GM21619 (cell line): ENCODE results near the gene GPR89A.
"Not testable (repeated sequence)": the region's sequence is repeated elsewhere in the genome, so short reads cannot be mapped to it uniquely, and the experiment has no call there.

Experiments
- ATAC-seq: cut with Tn5 transposase; IDR thresholded peaks from one replicate; pipeline ENCODE4 v1.9.1; 2021; ENCODE audit not compliant: unreplicated experiment

The GPR89A gene

DNA sequence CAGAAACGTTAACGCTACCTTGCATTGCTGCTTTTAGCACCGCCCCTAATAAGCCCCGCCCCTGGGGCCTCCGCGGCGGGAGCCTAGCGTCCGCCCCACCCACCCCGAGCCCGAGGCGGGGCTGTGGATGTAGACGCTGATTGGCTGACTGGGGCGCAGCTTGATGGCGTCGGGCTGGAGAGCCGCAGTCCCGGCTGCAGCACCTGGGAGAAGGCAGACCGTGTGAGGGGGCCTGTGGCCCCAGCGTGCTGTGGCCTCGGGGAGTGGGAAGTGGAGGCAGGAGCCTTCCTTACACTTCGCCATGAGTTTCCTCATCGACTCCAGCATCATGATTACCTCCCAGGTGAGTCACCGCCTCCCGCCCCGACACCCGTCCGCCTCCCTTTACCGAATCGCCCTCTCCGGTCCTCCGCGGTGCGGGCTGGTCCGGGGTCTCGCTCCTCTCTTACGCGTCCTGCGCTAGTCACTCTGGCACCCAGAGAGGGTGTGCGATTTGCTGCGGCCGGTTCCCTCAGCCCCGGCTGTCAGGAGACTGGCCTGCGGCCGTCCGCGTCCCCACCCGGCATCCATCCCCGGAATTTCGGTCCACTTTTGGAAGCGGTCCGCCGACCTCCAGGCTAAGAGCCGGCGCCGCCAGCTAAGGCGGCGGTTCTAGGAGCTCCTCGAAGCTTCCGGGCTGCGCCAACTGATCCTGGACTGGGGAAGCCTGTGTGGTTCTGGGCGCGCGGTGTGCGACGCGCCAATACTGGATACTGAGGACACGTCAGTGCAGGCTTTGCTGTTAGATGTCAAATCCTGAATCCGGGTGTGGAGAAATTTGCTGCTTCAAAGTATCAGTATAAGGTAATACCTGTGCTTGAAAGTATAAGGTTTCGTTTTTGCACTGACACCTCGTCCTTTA lies at the start of gene GPR89A:
Gene GPR89A, plus strand, starts transcription at position 156 of the 901 bp plus-strand sequence. Its CDS starts 146 bp downstream, at position 302.
- ATAC-seq = peak; percentile 93

DNA sequence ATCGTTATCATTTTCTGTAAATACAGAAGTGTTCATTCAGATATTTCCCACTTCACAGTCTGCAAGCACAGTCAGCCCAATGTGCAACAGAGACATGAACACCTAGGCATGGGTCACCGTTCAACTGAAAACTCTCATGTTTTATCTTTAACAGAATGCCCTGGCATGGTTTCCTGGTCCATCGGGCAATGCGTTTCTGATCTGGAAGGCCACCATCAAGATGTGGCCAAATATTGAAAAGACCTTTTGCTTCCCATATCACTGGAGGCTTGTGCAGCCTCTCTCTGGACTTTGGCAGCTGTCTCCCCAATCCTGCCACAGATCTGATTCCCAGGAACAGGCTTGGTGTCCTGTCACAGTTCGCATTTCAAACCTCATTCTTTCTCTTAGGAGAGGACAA lies 21.0 kb upstream of the GPR89A start:
- ATAC-seq = not testable (repeated sequence)

DNA sequence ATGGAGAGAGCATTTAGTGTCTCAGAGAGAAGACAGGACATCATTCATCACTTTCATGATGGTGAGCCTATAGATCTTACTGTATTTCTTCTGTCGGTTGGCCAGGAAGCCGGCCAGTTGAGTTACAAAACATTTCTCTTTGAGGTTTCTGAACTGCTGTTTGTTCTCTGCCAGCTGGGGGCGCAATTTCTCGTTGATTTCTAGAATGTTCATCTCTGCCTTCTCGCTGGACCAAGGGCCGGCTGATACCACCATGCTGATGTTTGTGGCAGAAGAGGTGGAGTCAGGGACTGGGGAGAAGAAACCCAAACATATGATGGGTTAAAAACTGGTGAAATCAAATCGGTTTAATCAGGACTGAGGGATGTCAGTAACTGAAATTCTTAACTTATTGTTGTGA lies 17.0 kb upstream of the GPR89A start:
- ATAC-seq = not testable (repeated sequence)

DNA sequence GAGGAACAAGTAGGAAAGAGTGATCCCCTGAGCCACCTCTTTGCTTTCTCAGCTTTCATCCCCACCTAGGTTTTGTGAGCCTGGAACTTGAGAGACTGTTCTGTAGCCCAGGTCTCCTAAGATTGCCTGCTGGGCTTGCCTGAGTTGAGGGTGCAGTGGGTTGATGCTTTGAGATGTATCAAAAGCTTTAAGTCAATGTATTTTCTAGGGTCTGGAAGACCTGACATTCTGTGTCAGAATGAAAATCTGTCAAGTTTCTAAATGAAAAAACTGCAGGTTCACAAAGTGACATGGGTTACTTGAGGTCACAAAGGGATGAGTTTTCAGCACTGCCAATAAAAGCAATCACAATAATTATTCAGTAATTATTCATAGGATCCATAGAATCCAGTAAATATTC lies 15.4 kb upstream of the GPR89A start:
- ATAC-seq = not testable (repeated sequence)

DNA sequence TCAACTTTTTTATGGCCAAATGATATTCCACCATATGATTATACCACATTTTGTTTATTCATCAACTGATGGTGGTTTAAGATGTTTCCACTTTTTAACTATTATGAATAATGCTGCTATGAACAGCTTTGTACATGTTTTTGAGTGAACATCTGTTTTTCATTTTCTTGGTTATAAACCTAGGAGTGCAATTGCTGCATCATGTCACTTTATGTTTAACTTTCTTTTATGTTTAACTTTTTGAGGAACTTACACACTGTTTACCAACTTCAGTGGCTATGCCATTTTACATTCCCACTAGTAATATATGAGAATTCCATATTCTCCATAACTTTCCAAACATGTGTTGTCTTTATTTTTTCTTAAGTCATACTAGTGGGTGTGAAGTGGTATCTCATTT lies 12.4 kb upstream of the GPR89A start:
- ATAC-seq = not testable (repeated sequence)

DNA sequence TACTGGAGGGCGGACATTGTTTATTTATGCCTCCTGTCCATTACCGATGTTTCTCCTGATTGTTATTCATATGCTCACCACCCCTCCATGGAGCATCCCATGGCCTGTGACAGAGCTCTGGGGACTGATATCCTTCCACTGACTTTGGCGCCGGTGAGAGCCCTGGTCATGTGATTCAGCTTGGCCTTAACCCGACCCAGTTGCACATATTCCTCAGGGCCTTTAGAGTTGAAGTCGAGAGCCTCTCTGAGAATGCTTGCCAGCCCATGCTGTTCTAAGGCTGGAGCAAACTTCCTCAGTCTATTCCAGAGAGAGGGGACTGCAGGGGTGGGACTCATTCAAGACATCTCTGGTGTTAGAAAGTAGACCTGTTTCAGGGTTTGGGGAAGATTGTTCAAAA lies 11.6 kb upstream of the GPR89A start:
- ATAC-seq = not testable (repeated sequence)

DNA sequence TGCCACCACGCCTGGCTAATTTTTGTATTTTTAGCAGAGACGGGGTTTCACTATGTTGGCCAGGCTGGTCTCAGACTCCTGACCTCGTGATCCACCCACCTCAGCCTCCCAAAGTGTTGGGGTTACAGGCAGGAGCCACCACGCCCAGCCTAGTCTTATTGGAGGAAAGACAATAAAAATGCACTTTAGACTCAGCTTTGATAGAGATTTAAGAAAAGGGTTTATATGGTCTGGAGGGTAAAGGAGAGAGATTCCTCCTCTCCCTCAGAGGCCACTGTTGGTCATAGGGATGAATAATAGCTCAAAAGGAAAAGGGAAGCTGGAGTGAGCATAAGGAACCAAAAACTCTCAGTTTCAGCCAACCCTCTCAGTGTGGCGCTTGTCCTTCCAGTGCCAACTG lies 8.4 kb upstream of the GPR89A start:
- ATAC-seq = not testable (repeated sequence)

DNA sequence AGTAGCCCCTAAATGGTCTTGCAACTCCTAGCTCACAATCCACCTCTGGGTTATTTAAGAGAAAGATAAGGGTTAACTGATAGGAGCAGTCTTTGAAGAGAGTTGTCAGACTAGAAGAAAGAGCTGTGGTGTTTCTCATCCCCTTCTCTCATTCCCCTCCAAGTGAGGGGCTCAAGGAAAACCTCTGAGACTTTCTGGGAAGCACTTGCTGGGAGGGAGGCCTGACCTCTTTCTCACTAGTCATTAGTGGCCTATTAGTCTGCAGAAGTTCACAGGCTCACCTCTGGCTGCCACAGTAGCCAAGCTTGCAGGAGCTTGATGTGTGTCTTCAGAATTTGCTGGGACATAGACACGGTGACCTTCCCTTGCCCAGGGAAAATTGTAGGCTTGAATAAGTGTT lies 6.2 kb upstream of the GPR89A start:
- ATAC-seq = no peak

DNA sequence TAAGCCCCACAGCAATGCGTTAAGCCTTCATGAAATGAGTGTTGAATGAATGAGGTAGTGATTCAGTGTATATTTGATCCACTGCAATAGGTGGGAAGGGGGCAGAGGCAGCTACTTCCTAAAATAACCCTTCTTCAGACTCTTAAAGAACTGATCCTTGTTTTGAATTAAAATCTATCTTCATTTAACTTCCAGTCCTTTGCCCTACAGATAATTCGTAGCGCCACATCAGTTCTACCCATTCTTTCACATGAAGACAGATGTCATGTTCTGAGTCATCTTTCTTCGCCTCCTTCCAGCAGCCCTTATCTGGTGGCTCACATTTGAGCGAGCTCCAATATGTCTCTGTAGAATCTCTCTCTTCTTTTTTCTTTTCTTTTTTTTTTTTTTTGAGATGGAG lies 948 bp upstream of the GPR89A start:
- not testable (repeated sequence) for ATAC-seq

DNA sequence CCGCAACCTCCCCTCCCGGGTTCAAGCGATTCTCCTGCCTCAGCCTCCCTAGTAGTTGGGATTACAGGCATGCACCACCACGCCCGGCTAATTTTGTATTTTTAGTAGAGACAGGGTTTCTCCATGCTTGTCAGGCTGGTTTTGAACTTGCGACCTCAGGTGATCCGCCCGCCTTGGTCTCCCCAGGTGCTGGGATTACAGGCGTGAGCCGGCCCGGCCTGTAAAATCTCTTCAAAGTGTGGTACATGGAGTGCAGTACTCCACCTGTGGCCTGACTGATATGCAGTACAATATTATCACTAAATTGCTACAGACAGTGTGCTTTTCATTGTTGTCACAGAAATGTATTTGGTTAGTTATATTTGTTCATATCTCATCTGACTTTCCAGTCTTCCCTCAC lies 499 bp upstream of the GPR89A start:
- not testable (repeated sequence) for ATAC-seq

DNA sequence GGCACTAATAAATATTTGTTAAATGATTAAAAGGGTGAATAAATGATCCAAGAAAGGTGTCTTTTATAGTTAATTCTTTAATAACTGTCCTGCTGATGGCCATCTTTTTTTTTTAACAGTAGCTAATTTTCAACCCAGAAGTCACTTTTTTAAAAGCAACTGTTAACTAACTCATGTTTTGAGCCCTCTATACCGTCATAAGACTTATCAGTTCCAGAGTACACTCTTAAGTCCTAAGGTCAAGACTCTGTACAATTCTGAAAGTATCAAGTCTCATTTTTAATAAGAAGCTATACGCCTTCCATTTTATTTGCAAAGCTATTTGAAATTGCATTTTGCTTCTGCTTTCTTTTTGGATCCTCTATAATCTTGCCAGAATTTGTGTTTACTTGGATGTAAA lies 3.0 kb downstream of the GPR89A start:
- not testable (repeated sequence) for ATAC-seq

DNA sequence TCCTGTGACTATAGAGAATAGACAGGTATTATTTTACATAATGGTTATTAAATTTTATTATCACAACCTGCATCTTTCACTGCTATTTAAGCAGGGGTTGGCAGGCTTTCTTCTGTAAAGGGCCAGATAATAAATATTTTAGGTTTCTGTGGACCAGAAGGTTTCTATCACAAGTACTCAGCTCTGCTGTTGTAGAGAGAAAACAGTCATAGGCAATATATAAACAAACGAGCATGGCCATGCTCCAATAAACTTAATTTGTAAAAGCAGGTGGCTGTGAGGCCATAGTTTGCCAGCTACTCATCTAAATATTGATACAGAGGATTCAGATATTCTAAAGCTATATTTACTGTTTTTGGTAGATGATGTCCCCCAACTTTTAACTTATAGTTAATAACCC lies 12.3 kb downstream of the GPR89A start:
- ATAC-seq = not testable (repeated sequence)

DNA sequence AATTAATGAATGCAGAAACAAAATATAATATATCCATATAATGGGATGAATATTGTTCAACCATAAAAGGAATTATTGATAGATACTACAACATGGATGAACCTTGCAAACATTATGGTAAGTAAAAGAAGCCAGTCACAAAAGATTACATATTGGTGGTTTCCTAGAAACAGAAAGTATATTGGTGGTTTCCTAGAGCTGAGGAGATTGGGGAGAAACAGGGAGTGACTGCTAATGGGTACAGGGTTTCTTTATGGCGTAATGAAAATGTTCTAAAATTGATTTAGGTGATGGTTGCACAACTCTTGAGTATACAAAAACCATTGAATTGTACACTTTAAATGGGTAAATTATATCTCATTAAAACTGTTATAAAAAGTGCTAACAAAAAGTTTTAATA lies 14.4 kb downstream of the GPR89A start:
- ATAC-seq = not testable (repeated sequence)

DNA sequence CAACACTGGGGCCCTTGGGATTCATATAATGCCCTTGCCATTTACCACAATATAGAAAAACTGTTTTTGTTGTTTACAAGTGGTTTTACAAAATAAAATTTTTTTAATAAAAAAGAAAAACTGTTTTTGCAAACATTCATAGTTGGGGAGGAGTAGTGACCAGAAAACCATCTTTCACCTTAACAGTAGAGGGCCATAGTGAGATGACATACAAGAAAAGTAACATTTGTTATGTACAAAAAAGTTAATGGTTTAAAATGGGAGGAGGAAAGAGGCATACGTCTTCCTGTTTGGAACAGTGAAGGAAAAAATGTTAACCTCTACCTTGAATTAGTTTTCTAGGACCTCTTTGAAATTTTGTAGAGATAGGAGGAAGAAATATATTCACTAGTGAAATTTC lies 28.4 kb downstream of the GPR89A start:
- ATAC-seq = not testable (repeated sequence)

DNA sequence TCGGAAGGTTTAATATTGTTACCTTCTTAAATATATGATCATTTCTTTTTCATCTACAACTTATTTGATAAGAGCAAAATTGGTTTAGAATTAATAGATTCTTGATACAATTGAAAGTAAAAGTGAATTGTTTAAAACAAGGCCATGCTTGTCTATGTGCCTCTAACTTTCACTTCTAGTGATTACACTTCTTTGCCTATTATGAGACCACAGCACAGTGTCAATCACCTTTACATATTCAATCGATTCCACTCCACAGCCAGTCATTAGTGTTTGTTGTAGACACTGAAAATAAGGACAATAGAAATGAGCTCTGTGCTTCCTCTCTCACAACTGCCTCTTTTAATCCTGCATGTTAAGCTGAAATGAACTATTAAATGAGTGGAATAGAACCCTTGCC lies 34.1 kb downstream of the GPR89A start:
- ATAC-seq = not testable (repeated sequence)

DNA sequence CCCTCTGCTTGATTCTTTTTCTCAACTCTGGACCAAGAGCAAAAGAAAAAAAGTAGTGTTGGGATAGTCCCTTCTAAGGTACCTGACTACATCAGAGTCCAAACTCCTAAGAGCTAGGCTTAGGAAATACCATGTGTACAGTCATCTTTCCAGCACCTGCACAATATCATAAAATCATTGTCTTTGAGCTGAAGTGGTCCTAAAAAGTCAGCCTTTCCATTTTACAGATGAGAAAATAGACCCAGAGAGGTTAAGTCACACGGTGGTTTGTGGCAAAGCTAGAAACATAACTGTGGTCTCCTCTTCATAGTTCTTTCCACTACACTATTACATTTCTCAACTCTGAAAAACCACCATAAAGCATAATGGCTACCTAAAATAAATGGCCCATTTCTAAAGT lies 36.2 kb downstream of the GPR89A start:
- not testable (repeated sequence) for ATAC-seq

DNA sequence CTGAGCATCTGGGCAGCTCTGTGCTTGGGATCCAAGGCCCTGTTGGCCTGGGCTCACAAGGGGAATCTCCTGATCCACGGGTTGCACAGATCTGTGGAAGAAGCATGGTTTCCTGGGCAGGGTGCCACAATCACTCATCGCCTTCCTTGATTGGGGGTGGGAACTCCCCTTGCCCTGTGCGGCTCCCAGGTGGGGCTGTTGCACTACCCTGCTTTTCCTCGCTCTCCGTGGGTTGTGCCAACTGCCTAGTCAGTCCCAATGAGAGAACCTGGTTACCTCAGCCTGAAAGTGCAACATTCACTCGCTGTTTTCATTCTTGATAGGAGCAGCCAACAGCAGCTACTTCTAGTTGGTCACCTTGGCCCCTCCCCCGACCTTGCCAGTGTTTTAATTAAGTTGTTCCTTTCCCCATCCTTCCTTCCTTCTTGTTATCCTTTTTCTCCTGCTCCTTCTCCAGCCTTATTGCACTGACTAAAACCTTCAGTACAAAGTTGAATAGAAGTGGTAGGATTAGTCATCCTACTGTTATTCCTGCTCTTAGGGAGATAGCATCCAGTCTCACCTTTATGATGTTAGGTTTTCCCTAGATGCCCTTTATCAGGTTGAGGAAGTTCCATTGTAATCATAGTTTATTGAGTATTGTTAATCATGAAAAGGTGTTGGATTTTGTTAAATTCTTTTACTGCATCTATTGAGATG lies 48.6 kb downstream of the GPR89A start:
- ATAC-seq = not testable (repeated sequence)

DNA sequence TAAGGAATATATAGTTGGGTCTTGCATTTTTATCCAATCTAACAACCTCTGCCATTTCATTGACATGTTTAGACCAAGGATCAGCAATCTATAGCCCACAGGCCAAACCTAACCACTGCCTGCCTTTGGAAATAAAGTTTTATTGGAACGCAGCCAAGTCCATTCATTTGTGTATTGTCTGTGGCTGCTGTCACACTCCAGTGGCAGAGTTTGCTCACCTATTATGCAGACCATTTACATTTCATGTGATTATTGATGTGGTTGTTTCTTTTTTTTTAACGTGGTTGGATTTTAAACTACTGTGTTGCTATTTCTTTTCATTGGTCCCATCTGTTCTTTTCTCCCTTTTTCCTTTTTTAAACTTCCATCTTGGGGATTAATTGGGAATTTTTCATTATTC lies 54.7 kb downstream of the GPR89A start:
- not testable (repeated sequence) for ATAC-seq

DNA sequence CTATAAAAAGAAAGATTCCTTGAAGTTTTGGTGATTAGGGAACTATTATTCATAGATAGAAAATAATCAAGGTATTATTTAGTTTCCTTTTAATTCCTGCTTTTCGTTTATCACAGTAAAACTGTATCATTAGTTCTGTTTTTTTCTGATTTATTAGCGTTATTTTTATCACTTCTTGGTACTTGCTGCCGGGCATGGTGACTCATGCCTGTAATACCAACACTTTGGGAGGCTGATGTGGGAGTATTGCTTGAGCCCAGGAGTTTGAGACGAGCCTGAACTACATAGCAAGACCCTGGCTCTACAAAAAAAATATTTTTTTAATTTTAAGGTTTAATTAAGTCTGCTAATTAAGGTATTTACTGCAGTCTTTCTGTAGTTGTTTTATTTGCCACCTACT lies 57.2 kb downstream of the GPR89A start:
- not testable (repeated sequence) for ATAC-seq

DNA sequence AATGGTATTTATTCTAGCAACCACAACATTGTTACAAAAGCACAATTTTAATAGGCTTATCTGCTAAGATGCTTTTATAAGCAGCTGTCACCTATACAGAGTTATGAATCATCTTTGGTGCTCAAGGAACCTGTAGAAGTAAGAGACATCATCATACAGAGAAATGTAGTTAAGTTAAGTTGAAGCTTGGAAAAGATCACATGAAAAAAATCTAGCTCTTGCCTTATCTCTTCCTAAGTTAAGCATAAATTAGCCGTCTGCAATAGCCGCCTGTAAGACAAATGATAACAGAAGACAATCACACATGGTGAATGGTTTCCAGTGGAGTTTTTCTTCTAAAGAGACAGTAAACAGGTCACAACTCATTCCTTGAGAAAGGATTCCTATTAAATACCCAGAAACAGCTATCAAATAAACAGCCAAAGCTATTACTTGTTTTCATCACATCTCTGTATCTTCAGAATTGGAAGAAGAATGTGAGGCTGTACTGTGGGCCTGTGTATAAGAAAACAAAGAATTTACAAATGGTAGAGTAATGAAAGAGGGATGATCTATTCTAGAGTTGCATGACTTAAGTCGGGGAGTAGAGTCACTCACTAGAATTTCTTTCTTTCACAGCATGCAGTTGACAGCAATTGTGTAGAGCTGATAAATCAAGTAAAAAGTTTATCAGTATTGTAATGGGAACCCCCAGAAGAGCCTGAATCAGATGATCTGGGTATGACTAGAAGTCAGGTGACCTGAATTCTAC lies 63.4 kb downstream of the GPR89A start:
- not testable (repeated sequence) for ATAC-seq

DNA sequence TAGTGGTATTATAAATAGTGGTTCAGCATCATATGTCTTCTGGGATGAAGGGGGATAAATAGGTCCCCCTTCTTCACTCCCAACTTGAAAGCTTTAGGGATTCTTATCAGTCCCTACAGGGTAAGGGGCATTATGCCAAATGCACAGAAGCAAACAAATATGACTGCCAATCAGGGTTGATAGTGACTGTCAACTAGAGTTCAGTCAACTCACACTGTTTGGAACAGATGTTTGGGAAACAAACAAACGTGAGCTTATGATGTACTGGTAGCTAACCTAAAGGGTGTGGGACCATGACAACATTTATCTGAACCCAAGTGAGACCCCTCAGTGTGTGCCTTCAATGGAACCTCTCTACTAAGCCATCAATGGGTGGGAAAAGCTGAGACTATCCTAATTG lies 65.4 kb downstream of the GPR89A start:
- not testable (repeated sequence) for ATAC-seq
